HG02678 (cell line): ENCODE data around the gene NET1.
"Not testable (repeated sequence)": the region's sequence is repeated elsewhere in the genome, so short reads cannot be mapped to it uniquely, and the experiment has no call there.

Source experiments
- ATAC-seq: cut with Tn5 transposase; IDR thresholded peaks from one replicate; pipeline ENCODE4 v1.9.1; 2021; ENCODE audit warnings: mild to moderate bottlenecking, moderate library complexity; ENCODE audit not compliant: unreplicated experiment

The NET1 gene

GRCh38 chr10:5396556-5397300 lies 15.6 kb upstream of the NET1 start:
- ATAC-seq: no peak

GRCh38 chr10:5399332-5399731 lies 13.0 kb upstream of the NET1 start:
- ATAC-seq: no peak

- no peak for ATAC-seq
These were observed 11.7 kb upstream of the NET1 start for GRCh38 chr10:5400468-5401240.

- ATAC-seq: no peak
These were observed 9.6 kb upstream of the NET1 start for GRCh38 chr10:5402798-5403197.

- no peak for ATAC-seq
These were observed 7.9 kb upstream of the NET1 start, which contains the start of gene TUBAL3 for GRCh38 chr10:5404208-5405041. TUBAL3 (minus strand) TSS chr10:5404828; CDS start chr10:5404792, 36 bp downstream.

- no peak for ATAC-seq
These were observed 5.4 kb upstream of the NET1 start for GRCh38 chr10:5406918-5407317.

- not testable (repeated sequence) for ATAC-seq
These were observed 1.6 kb upstream of the NET1 start for GRCh38 chr10:5410787-5411186.

- no peak for ATAC-seq
These were observed 448 bp upstream of the NET1 start for GRCh38 chr10:5411941-5412276.

- no peak for ATAC-seq
These were observed 918 bp downstream of the NET1 start for GRCh38 chr10:5413012-5413938.

GRCh38 chr10:5416981-5417380 lies 4.6 kb downstream of the NET1 start:
- no peak for ATAC-seq

GRCh38 chr10:5418584-5418983 lies 6.2 kb downstream of the NET1 start:
- no peak for ATAC-seq

- no peak for ATAC-seq
These were observed 7.2 kb downstream of the NET1 start for GRCh38 chr10:5419466-5420094.

GRCh38 chr10:5423771-5424170 lies 11.4 kb downstream of the NET1 start:
- ATAC-seq: no peak

- ATAC-seq: no peak
These were observed 12.4 kb downstream of the NET1 start for GRCh38 chr10:5424751-5425150.

GRCh38 chr10:5428133-5428532 lies 15.8 kb downstream of the NET1 start:
- ATAC-seq: no peak

- ATAC-seq: no peak
These were observed 20.8 kb downstream of the NET1 start for GRCh38 chr10:5433182-5433581.

GRCh38 chr10:5434017-5434753 lies 21.8 kb downstream of the NET1 start:
- ATAC-seq: peak; percentile 68

GRCh38 chr10:5435328-5435727 lies 23.0 kb downstream of the NET1 start:
- ATAC-seq: no peak

GRCh38 chr10:5440206-5440605 lies 27.8 kb downstream of the NET1 start:
- no peak for ATAC-seq
